Activated CD4-positive, alpha-beta T cell treated with anti-CD3 and anti-CD28 coated beads for 4 hours (primary cell): ENCODE measurements around the gene ESYT1.
A peak's percentile ranks its signal among the peaks of the same experiment; 100 is the strongest.
"Not testable (repeated sequence)": the region's sequence is repeated elsewhere in the genome, so short reads cannot be mapped to it uniquely, and the experiment has no call there.

Source experiments
- DNase-seq, 2 donors: peaks; one replicate each; pipeline ENCODE4 v3.0.0-alpha.2; 2020

ESYT1 gene

GRCh38 chr12:56103823-56104108, 24.3 kb upstream of the ESYT1 start:
- DNase-seq: no peak

DNA sequence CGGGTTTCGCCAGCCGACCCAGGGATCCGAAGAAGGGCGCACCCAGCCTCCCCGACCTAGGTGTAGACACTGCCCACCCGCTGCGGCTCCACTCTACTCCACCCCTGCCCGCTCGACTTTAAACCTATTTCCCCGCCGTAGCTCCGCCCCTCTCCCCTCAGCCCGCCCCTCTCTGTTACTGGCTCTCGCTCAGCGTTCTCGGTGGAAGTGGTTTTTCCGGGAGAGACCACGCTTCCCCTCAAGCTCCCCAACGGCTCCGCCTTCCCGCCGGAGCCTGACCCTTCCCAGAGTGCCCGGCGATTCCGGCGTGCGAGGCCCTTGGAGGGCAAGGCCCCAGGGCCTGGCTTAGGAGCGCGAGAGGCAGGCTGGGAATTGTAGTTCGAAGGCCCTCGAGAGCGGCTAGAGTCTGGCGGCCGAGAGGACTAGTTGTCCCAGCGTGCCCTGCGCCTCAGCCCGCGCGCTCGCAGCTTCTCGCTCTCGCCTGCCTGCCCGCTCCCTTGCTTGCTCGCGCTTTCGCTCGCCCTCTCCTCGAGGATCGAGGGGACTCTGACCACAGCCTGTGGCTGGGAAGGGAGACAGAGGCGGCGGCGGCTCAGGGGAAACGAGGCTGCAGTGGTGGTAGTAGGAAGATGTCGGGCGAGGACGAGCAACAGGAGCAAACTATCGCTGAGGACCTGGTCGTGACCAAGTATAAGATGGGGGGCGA, 23.8 kb upstream of the ESYT1 start, which contains the start of gene PA2G4:
Gene PA2G4, plus strand, starts transcription at position 451 of the 706 bp plus-strand sequence. Its CDS starts 179 bp downstream, at position 630.
- peak; percentile 95 to 97 for DNase-seq

- DNase-seq: peak in 1 of 2 donors; percentile 24
Observed at GRCh38 chr12:56104815-56105608, 23.1 kb upstream of the ESYT1 start.

GRCh38 chr12:56105609-56105902, 22.5 kb upstream of the ESYT1 start:
- DNase-seq: no peak

DNA sequence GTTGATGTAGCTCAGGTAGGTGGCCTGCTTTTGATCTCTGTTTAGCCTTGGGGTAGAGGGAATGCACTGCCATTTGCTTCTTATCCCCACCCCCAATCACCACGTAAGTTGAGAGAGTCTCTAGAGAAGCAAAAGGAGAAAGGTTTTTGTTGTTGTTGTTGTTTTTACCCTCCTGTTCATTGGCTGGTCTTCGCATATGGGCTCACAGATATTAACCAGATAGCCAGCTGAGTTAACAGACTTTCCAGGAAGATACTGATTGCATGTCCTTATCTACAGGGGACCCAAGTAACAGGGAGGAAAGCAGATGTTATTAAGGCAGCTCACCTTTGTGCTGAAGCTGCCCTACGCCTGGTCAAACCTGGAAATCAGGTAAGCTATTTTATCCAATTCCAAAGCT, 20.8 kb upstream of the ESYT1 start:
- no peak for DNase-seq

DNA sequence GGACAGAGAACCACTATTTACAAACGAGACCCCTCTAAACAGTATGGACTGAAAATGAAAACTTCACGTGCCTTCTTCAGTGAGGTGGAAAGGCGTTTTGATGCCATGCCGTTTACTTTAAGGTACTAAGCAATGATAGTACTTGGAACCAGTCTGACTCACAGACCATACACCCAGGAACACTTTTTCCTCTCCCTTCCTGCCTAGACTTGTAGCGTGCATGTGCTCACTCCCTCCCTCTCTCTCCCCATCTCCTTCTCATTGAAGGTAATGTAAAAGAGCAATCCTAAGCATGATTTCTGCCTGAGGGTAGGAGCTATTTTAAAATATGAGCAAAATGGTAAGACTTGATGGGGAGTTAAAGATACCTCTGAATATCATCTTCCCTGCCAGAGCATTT, 17.5 kb upstream of the ESYT1 start:
- no peak for DNase-seq

GRCh38 chr12:56114084-56114483, 14.0 kb upstream of the ESYT1 start:
- no peak for DNase-seq

DNA sequence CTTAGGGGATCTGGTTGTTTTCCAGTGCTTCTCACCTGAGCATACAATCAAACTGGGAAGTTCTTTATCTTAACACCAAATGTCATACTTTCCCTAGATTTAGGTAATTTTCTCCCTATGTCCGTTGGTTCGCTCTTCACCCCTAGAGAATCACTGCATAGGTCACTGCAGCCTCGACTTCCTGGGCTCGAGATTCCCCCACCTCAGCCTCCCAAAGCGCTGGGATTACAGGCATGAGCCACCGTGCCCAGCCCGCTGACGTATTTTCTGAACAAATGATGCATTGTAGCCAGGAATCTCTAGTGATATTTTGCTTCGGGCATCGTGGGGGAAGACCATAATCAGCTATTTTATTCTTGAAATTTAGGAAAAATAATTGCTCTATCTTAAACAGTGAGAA, 12.7 kb upstream of the ESYT1 start:
- no peak for DNase-seq

DNA sequence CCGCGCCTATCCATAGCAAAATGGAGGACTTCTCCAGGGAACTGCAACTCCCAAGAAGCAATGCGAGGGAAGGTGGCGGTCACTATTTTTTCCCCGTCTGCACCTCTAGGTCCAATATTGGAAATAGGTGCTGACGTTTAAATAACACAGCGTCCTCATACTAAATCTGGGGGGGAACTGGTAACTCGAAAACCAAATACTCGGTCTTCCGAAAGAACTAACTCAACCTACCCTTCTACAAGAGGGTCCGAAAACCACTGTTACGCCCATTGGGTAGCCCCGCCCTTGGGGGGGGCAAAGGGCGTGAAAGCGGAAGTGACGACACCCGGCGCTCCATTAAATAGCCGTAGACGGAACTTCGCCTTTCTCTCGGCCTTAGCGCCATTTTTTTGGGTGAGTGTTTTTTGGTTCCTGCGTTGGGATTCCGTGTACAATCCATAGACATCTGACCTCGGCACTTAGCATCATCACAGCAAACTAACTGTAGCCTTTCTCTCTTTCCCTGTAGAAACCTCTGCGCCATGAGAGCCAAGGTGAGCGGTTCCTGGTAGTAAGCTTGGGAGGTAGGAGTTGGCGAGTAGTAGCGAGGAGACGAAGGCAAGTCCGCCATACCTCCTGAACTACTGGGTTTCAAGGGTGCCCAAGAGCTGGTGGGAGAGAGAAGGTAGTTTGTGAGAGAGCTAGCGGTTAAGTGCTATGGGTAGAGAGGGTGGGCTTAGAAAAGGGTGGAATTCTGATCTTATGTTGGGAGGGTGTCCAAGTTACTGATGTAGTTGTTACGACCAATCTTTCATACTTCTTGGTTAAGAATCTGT, 11.6 kb upstream of the ESYT1 start, which contains the start of gene RPL41:
Gene RPL41, plus strand, starts transcription at position 367 of the 815 bp plus-strand sequence.
- DNase-seq: peak; percentile 92 to 95

DNA sequence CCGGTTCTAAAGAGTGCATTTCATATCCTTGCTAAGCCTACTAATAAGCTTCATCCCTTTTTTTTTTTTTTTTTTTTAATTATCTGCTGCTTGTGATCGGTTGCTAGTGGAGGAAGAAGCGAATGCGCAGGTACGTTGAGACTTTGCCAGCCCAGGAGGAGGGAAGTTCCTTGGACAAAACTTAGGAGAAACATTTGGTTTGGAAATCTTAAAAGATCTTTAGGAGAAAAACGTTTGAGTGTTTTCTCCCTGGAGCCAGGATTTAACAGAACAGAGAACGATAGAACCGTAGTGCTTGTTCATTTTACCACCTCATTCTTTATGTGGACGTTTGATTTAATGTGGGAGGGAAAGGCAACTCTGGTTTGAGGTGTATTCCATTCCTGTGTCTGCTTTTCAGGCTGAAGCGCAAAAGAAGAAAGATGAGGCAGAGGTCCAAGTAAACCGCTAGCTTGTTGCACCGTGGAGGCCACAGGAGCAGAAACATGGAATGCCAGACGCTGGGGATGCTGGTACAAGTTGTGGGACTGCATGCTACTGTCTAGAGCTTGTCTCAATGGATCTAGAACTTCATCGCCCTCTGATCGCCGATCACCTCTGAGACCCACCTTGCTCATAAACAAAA, 10.9 kb upstream of the ESYT1 start:
- DNase-seq: not testable (repeated sequence)

DNA sequence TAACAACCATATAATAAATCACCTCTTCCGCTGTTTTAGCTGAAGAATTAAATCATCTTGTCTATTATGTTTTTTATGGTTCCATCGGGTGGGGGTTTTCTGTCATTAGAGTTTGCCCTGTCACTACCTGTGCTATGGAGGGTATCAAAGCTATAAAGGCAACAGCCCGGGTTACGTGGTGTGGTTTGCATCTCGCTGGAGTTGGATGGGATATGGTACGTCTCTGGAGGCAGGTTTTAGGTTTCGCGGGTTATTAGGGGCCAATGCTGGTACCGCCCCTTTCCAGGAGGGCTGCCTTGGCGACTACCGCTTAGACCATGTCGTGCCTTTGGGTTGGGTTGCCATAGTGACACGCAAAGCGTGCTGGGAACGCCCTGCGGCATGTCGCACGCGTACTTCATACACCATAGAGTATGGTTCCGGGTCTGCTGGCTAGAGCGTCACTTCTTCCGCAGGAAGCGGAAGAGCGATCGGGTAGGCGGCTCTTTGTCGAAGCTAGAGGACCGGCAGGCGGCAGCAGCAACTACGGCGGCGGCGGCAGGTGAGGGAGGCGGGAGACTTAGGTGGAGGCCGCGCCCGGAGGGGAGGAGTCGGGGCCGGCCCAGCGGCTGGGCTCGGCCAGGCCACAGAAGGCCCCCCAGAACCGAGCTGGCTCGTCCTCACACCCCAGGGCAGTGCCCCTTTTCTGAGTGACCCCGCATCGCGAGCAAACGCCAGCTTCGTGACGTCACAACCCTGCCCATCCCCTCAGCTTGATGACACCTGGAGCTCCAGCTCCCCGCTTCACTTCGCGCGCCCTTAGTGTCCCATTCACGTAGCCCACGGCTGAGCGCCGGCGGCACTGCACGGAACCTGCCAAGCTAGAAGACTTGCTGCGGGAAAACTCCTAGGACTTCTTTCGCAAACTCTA, 10.0 kb upstream of the ESYT1 start, which contains the start of gene ZC3H10:
Gene ZC3H10, plus strand, starts transcription at position 489 of the 910 bp plus-strand sequence. CDS start 2,297 bp downstream, outside the sequence.
- DNase-seq: peak; percentile 95 to 97

GRCh38 chr12:56118688-56119357, 9.2 kb upstream of the ESYT1 start:
- DNase-seq: no peak

DNA sequence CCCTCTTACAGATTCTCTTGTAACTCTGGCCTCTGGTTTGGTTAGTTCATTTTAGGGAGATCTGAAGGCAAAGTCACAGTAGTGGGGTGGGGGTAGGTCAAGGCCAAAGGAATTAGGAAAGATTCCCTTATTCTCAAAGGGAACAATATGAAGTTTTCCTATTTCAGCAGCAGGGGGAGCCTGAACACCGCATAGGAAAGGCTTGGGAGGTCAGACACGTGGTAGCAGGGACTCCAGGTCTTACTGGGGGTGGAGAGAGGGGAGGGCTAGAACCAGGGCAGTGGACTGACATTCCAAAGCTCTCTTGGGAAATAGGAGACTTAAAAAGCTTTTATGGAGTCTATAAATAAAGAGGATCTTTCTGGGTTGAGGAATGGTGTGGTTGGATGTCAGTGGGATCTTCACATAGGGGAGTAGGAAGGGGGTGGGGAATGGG, 8.7 kb upstream of the ESYT1 start:
- peak; percentile 64 to 67 for DNase-seq

DNA sequence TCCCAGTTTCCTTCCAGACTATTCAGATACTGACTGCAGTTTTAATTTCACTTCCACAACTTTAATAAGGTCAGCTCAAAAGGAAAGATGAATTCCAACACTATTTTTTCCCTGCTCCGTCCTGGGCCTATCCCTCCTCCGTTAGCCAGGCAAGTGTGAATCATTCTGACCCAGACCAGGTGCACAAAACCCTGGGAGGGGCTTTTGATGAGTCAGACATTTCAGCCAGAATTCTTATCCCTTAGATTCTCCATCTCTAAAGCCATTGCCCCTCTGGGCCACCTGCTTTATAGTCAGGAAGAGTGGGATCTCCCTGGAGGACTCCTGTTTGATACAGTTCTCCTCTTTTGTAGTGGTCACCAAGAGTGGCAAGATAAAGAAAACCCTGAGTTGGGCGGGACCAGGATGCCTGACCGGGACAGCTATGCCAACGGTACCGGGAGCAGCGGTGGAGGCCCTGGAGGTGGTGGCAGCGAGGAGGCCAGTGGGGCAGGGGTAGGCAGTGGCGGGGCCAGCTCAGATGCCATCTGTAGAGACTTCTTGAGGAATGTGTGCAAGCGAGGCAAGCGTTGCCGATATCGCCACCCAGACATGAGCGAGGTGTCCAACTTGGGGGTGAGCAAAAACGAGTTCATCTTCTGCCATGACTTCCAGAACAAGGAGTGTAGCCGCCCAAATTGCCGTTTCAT, 7.8 kb upstream of the ESYT1 start:
- no peak for DNase-seq

- no peak for DNase-seq
Observed at GRCh38 chr12:56121204-56121870, 6.7 kb upstream of the ESYT1 start.

DNA sequence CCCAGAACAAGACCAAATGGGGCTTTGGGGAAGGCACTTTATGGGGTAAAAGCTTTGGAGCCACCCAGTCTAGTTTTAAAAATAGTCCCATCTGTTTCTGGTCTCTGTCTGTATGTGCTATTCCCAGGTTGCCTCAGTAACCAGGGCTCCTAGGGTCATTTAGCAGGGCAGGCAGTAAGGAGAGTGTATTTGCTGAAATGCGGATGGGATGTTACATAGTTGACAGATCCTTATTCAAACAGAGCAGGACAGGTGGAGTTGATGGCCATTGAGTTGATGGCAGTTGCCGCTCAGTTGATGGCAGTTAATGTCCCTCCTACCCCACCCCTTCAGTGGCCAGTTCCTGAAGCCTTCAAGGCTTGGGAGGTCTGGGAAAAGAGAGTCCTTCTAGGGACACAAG, 5.4 kb upstream of the ESYT1 start:
- no peak for DNase-seq

- no peak for DNase-seq
Observed at GRCh38 chr12:56124133-56124532, 3.9 kb upstream of the ESYT1 start.

- DNase-seq: no peak
Observed at GRCh38 chr12:56126732-56127239, 1.3 kb upstream of the ESYT1 start.

DNA sequence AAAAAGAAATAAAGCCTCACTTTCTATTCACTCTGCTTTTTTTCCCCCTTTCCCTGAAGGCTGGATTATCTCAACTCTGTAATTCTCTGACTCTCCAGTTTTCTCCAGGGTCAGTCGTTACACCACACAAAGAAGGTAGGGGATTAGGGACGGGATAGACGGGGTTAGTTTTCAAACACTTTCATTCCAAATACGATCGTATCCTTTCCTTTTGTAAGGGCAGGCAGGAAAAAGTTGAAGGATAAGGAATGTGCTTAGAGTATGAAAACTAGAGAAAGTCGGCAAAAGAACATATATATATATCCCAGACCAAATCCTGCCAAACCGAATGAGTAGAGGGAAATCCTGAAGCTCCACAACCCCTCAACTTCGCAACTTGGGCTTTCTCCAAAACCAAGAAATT, 581 bp upstream of the ESYT1 start:
- DNase-seq: no peak

- no peak for DNase-seq
Observed at GRCh38 chr12:56128670-56129205, 671 bp downstream of the ESYT1 start.
